HG03521 (cell line): ENCODE data around the gene CCDC137.

Experiments used
- ATAC-seq: cut with Tn5 transposase; IDR thresholded peaks from one replicate; pipeline ENCODE4 v1.9.1; 2021; ENCODE audit warnings: mild to moderate bottlenecking, moderate library complexity; ENCODE audit not compliant: unreplicated experiment

The CCDC137 gene

GRCh38 chr17:81714412-81715106 lies 48.0 kb downstream of the CCDC137 start:
- ATAC-seq: no peak

DNA sequence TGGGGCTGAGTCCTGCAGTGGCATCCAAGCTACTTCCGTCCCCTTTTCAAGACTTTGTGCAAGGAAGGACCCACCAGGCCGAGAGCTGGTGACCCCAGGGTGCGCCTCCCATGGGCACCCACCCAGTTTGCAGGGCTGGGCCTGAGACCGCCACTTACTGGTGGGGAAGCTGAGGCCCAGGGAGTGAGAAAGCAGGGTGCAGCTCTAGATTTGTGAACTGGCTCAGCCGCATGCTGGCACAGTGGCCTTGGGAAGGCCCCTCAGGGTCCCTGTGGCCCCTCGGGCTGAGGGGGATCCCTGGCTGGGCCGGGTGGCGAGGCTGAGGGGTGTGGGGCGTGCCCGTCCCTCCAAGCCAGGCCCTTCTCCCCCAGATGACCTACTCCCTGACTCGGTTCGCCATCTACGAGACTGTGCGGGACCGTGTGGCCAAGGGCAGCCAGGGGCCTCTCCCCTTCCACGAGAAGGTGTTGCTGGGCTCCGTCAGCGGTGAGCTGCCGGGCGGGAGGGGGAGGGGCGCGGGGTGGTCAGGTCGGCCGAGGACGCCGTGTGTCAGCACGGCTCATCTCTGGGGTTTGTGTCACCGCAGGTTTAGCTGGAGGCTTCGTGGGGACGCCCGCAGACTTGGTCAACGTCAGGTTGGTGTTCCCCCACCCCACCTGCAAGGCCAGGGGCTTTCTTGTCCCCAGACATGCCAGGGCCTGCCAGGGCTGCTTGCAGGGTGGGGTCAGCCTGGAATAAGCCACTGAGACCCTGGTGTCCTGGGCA lies 48.8 kb downstream of the CCDC137 start:
- ATAC-seq: no peak

DNA sequence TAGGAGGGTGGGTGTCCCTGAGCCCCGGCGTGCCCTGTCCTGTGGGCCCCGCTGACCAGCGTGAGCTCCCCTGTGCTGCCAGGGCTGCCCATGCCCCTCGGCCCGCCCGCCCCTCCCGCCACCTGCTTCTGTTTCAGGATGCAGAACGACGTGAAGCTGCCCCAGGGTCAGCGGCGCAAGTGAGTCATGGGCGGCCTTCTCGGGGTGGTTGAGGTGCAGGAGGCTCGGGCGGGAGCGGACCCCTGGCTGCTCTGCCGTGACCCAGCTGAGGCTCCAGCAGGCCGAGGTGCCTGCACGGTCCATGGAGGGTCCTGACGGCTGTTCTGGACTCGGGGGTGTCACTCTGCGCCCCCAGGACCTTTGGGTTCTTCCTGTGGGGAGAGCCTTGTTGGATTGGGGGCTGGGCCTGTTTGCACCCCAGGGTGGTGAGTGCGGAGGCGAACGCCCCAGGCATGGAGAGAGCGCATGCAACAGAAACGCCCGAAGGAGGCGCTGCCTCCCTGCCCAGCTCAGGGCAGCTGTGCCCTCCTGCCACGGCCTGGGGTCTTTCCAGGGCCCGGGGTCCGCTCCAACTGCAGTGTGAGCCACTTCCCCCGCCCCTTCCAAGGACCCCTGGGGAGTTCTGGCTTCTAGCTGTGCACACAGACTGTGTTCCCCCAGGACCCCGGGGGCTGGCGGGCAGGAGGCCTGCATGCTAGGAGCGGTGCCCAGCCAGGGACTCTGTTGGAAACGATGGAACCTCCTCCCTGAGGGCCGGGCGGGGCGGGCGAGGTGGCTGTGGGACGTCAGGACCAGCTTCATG lies 49.5 kb downstream of the CCDC137 start:
- no peak for ATAC-seq

GRCh38 chr17:81716674-81716996 lies 50.1 kb downstream of the CCDC137 start:
- ATAC-seq: no peak

GRCh38 chr17:81717049-81717765 lies 50.7 kb downstream of the CCDC137 start:
- no peak for ATAC-seq

- ATAC-seq: no peak
Observed at GRCh38 chr17:81717766-81718089, 51.2 kb downstream of the CCDC137 start.

- no peak for ATAC-seq
Observed at GRCh38 chr17:81719410-81720266, 53.1 kb downstream of the CCDC137 start.

DNA sequence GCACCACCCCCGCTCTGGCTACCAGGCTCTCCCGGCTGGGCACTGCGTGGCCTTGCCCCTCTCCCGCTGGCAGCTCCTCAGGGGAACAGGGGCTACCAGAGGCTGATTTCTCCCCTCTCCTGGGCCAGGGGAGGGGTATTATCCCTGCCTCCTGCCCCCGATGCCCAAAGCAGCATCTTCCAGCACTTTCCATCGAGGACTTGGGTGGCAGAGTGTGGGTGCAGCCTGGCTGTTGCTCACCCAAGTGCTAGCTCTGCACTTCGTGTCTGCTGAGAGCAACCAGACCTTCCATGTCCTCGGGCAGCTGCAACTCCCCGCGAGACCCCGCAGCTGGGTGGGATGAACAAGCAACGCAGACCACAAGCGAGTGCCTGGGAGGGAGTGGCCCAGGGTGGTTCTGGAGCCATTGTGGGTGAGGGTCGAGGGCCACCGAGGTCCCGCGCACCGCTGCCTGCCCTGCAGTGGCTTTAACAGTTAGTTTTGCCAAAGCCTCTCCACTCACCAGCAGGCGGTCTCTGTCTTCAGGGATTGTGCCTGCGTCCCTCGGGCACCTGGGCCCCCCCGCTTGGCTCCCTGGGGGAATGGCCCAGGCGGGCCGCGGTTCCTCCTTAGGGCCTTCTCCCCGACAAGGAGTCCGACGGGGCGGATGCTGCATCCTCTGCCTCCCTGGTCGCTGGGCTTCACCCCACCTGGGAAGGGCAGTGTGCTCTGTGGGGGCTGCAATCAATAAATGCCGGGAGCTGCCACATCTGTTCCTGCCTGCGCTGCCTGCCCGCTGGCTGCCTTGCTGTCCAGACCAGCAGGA lies 53.9 kb downstream of the CCDC137 start:
- no peak for ATAC-seq

GRCh38 chr17:81722184-81723120 lies 55.9 kb downstream of the CCDC137 start:
- no peak for ATAC-seq
